Epidermal melanocyte (primary cell): ENCODE data around the gene SLC44A4.
"Not testable (repeated sequence)": the region's sequence is repeated elsewhere in the genome, so short reads cannot be mapped to it uniquely, and the experiment has no call there.

Source experiments
- DNase-seq: peaks from one replicate; pipeline ENCODE4 v3.0.0; 2011; ENCODE audit warnings: low spot score; ENCODE audit not compliant: insufficient read length

Gene SLC44A4

GRCh38 chr6:31880616-31881015 is 1.8 kb upstream of the SLC44A4 start:
- no peak for DNase-seq

- DNase-seq, result no peak
Observed at GRCh38 chr6:31879901-31880300, 1.1 kb upstream of the SLC44A4 start.

- DNase-seq, result no peak
Observed at GRCh38 chr6:31879143-31879542, 346 bp upstream of the SLC44A4 start.

- DNase-seq, result no peak
Observed at GRCh38 chr6:31878222-31878621, 575 bp downstream of the SLC44A4 start.

- no peak for DNase-seq
Observed at GRCh38 chr6:31877651-31878161, 1.1 kb downstream of the SLC44A4 start.

- no peak for DNase-seq
Observed at GRCh38 chr6:31877125-31877650, 1.6 kb downstream of the SLC44A4 start.

GRCh38 chr6:31876357-31876756 is 2.4 kb downstream of the SLC44A4 start:
- DNase-seq, result no peak

- no peak for DNase-seq
Observed at GRCh38 chr6:31875877-31876276, 2.9 kb downstream of the SLC44A4 start.

GRCh38 chr6:31874836-31875572 is 3.8 kb downstream of the SLC44A4 start:
- no peak for DNase-seq

GRCh38 chr6:31874084-31874670 is 4.6 kb downstream of the SLC44A4 start:
- DNase-seq, result no peak

- DNase-seq, result no peak
Observed at GRCh38 chr6:31871046-31871659, 7.6 kb downstream of the SLC44A4 start.

- no peak for DNase-seq
Observed at GRCh38 chr6:31870385-31870921, 8.3 kb downstream of the SLC44A4 start.

GRCh38 chr6:31869343-31869742 is 9.5 kb downstream of the SLC44A4 start:
- no peak for DNase-seq

GRCh38 chr6:31868658-31868971 is 10.2 kb downstream of the SLC44A4 start:
- not testable (repeated sequence) for DNase-seq

- no peak for DNase-seq
Observed at GRCh38 chr6:31865205-31866118, 13.3 kb downstream of the SLC44A4 start.

GRCh38 chr6:31864818-31865204 is 14.0 kb downstream of the SLC44A4 start:
- no peak for DNase-seq

- not testable (repeated sequence) for DNase-seq
Observed at GRCh38 chr6:31864123-31864562, 14.7 kb downstream of the SLC44A4 start.

GRCh38 chr6:31862344-31863235 is 16.2 kb downstream of the SLC44A4 start, which contains the start of gene NEU1:
TSS of gene NEU1 (minus strand) at chr6:31862821. CDS start at chr6:31862776, 45 bp downstream.
- DNase-seq, result peak; percentile 100

GRCh38 chr6:31861919-31862343 is 16.9 kb downstream of the SLC44A4 start:
- DNase-seq, result no peak

- DNase-seq, result no peak
Observed at GRCh38 chr6:31861150-31861549, 17.6 kb downstream of the SLC44A4 start.
